NCI-H345 treated with DMSO at 0.1 percent for 48 hours (cell line): ENCODE measurements around the gene RPL15.

Experiments
- DNase-seq: peaks from one replicate; lab custom pipeline; 2025; ENCODE audit not compliant: unreplicated experiment; lab: John Stamatoyannopoulos, UW

RPL15 gene

GRCh38 chr3:23959135-23959900 is 42.4 kb downstream of the RPL15 start:
- DNase-seq = no peak

- no peak for DNase-seq
Measured at GRCh38 chr3:23960649-23961048, 43.7 kb downstream of the RPL15 start.

GRCh38 chr3:23961066-23961465 is 44.1 kb downstream of the RPL15 start:
- no peak for DNase-seq

DNA sequence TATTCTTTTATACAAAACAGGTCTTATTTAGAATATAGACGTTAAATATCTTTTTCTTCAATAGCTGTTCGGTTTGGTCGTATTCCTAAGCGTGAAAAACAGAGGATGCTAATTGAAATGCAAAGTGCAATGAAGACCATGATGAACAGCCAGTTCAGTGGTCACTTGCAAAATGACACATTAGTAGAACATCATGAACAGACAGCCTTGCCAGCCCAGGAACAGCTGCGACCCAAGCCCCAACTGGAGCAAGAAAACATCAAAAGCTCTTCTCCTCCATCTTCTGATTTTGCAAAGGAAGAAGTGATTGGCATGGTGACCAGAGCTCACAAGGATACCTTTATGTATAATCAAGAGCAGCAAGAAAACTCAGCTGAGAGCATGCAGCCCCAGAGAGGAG is 45.0 kb downstream of the RPL15 start:
- no peak for DNase-seq

DNA sequence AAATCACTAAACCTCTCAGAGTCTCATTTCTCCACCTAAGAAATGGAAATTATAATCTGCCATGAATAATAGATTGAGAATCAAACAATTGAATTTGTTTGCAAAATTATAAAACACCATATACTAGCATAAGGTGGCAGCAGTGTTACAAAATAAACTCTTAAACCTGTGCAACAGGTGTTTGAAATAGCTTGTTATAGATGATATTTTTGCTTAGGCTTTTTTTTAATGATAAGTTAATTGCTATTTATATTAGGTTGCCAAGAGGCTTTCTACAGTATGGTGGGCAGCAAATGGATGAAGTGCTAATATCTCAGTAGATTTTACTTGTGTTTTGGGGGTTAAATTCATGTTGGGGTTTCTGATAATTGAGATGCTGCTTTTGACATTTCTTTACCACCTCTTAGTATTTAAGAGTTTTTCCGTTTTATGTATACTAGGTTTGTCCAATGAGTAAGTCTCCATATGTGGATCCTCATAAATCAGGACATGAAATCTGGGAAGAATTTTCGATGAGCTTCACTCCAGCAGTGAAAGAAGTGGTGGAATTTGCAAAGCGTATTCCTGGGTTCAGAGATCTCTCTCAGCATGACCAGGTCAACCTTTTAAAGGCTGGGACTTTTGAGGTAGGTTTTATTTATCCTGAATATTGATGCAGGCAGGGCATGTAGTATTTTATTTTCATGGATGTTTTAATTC is 47.8 kb downstream of the RPL15 start:
- no peak for DNase-seq

- DNase-seq = no peak
Measured at GRCh38 chr3:23966328-23966727, 49.4 kb downstream of the RPL15 start.

- DNase-seq = no peak
Measured at GRCh38 chr3:23968463-23969184, 51.7 kb downstream of the RPL15 start.

DNA sequence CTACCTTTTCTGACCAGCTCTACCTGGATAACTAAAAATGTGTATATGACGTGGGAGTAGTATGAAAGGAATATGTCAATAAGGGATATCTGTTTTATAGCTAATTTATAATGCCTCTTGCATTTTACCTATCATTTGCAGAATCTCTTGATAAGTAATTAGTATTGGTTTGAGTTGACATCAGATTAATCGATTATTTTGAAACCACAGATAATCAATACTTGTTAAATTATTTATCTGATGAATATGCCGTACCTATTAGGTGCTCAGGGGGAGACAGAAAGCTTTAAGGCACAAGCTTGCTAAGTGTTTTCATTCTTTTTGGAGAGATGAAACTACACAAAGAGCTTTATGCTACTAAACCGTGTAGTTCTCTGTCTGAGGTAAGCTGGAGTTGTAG is 52.5 kb downstream of the RPL15 start:
- no peak for DNase-seq
